HG02623 (cell line): ENCODE measurements around the gene RSPH1.
"Not testable (repeated sequence)": the region's sequence is repeated elsewhere in the genome, so short reads cannot be mapped to it uniquely, and the experiment has no call there.

ENCODE experiments used
- ATAC-seq: cut with Tn5 transposase; IDR thresholded peaks from one replicate; pipeline ENCODE4 v1.9.1; 2021; ENCODE audit warnings: moderate library complexity; ENCODE audit not compliant: unreplicated experiment

RSPH1 gene

DNA sequence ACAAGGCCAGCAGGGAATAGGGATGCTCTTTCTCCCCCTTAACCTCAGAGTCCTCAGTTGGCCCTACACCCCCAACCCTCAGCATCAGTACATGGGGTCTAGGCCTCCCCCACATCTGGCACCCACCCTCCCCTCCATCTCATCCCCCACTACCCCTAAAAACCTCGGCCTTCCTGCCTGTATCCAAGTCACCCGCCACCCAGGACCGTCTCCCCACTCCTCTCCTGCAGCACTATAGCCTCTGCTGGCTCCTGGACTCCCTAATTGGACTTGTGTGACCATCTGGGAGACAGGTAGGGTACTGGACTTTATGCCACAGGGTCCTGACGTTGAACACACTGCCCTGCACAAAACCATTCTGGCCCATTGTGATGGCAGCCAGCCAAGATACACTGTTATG lies 6.0 kb downstream of the RSPH1 start:
- no peak for ATAC-seq

DNA sequence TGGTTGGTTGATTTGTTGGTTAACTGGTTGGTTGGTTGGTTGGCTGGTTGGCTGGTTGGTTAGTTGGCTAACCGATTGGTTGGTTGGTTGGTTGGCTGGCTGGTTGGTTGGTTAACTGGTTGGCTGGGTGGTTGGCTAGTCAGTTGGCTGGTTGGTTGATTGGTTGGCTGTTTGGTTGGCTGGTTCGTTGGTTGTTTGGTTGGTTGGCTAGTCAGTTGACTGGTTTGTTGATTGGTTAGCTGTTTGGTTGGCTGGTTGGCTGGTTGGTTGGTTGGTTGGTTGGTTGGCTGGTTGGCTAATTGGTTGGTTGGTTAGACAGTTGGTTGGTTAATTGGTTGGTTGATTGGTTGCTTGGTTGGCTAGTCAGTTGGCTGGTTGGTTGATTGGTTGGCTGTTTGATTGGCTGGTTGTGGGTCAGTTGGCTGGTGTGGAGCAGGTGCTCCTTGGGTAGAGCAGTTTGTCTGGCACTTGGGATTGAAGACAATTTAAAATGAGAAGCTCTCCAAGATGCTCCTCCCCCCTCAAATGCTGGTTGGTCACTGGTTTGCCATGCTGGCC lies 6.9 kb downstream of the RSPH1 start:
- ATAC-seq = no peak

DNA sequence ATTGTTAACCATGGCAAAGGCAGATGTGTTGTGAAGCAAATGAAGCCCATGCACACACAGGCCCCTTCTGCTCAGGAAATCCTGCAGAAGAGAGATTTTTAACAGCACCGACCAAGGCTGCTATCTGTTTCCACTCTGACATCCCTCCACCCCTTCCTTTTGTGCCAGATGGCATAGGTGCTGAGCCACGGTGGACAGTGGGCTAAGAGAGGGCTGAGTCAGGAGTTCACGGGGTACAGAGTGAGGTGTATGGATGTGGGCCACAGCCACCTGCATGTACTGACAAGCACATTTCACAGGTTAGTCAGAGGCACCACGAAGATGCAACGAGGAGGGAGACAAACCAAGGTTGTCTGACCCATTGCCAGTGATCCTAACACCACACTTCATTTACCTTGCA lies 9.5 kb downstream of the RSPH1 start:
- no peak for ATAC-seq

DNA sequence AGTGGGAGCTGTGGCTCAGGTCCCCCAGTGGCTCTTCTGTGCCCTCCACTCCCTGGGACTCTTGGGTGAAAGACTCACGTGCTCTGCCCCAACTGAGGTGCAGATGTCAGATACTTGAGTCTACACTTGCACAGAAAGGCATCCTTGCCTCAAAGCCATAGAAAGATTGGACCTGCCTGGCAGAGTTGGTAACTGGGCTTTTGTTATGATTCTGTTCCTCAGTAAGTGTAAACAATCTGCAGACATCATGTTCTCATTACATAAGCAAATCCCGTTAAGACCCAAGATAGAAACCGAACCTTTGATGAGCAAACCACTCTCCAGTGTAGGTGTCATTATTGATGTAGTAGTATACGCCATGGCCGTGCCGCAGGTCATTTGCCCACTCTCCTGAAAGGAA lies 10.0 kb downstream of the RSPH1 start:
- no peak for ATAC-seq

DNA sequence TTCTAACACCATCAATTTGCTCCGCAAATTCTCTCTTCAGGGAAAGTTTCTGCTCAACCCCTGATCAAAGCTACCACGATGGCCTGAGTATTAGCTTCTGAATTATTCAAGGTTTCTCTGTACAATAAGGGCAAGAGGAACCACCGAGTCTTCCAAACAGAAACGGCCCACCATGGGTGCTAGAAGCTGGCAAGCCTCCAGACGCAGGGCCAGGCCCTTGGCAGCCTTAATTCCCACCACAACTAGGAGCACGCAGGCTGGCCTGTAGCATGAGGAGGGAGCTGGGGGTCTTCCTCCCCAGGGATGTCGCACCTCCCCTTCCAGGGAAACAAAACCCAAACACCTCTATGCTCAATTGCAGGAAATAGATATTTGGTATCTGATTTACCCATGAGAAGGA lies 11.1 kb downstream of the RSPH1 start:
- ATAC-seq = no peak

DNA sequence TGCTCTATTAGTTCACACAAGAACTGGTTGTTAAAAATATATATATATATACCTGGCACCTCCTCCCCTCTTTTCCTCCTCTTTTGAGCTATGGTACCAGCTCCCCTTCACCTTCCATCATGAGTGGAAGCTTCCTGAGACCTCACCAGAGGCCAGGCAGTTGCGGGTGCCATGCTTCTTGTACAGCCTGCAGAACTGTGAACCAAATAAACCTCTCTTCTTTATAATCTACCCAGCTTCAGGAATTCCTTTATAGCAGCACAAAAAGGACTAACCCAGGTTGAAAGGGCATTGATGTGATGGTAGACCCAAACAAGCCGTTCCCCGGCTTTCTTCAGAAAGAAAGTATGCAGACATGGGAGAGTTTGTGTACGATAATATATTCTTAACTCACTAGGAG lies 14.9 kb downstream of the RSPH1 start:
- ATAC-seq = no peak

DNA sequence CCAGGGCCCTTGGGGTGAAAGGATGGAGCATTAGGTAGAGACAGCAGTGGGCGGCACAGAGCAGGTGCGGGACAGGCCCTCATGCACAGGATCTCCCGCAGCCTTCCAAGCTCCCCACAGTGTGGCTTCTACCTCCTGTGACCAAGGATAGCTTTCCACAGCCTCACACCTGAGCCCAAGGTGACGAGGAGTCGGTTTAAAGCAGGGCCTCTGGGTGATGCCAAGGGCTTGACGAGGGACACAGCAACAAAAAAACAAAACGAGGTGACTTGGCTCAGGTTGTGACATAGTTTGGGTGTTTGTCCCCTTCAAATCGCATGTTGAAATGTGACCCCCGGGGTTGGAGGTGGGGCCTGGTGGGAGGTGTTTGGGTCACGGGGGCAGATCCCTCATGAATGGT lies 15.3 kb downstream of the RSPH1 start:
- ATAC-seq = no peak

DNA sequence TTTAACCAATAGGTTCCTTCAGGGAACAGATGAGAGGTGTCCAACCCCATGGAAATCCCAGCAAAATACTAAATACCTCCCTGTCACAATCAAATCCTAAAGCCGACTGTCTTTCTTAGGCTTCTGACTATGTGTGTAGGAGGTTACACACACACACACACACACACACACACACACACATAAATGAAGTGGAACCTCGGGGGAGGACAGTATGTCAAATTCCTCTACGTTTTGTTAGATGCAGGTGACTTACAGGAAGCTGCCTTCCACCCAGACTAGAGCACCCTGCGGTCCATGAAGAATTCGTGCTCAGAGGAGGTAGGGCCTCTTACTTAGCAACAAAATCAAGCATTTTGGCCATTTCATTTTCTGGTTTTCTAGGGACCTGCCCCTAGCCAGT lies 16.4 kb downstream of the RSPH1 start:
- no peak for ATAC-seq

DNA sequence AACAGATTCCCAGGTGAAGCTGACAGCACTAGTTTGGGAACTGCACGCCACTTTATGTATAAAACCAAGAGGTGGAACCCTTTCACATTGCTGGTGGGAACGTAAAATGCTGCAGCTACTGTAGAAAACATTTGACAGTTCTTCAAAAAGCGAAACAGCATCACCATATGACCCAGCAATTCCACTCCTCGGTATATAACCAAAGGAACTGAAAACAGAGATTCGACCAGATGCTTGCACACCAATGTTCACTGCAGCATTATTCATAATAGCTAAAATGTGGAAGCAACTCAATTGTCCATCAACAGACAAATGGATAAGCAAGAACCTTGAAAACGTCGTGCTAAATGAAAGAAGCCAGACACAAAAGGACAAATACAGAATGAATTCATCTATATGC lies 17.5 kb downstream of the RSPH1 start:
- no peak for ATAC-seq

DNA sequence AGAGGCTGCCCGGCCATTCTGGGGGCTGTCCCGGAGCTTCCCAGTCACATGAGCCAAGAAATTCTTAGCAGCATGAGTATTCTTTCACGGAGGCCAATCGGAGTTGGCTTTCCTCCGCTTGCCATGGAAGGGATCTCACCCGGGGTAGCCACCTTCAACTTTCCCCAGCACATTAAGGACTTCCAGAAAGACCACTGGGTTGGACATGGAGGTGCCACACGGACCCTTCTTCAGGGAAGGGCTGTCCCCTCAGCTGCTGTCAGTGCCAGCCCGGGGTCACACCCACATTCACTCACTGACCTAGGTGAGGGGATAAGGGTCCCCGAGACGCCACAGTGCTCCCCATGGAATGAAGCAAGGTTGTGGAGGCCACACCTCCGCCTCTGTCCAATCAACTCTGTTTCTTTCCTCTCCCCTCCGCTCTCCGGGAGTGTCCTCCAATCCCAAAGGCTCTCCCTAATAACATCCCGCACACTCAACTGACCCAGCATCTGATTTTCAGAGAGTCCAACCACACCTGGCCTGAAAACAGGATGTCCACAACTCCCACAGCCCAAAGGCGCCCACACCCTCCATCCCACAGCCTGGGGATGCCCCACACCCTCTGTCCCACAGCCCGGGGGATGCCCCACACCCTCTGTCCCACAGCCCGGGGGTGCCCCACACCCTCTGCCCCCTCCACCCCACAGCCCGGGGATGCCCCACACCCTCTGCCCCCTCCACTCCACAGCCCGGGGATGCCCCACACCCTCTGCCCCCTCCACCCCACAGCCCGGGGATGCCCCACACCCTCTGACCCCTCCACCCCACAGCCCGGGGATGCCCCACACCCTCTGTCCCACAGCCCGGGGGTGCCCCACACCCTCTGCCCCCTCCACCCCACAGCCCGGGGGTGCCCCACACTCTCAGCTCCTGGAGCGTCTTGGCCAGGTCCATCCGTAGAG lies 19.4 kb downstream of the RSPH1 start:
- ATAC-seq = no peak

DNA sequence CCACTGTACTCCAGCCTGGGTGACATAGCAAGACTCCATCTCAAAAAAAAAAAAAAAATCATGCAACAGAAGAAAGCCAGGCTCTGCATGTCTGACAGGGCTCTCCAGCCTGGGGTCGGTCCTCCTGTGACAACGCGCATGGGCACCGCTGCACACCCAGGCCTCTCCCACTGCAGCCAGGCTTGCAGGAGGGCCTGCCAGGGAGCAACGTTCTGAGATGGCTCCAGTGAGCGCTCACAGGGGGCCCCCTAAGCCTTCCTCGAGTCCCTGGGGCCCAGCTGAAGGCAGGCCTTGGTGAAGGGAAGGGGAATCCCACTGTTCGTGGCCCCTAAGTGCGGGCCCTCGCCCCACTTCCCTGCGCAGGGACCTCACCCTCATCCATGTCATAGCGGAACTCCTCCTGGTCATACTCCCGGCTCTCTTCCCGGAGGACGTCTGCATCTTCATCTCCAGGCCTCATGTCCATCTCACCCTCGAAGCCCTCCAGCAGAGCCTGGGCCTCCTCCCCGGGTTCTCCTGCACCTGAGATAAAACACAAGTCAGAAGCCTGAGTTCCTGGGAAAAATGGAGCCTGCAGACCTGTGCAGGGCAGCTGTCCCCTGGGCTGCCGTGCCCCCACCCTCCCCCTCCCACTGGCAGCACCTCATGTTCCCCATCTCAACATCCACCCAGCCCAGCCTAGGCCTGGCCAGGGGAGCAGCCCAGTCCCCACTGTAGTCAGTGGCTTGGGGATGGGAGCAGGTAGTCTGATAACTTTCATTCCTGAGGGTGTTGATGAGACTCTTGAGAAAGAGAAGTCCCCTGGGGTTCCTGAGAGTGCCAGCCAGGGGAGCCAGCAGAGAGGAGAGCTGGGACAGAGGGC lies 20.3 kb downstream of the RSPH1 start:
- no peak for ATAC-seq

DNA sequence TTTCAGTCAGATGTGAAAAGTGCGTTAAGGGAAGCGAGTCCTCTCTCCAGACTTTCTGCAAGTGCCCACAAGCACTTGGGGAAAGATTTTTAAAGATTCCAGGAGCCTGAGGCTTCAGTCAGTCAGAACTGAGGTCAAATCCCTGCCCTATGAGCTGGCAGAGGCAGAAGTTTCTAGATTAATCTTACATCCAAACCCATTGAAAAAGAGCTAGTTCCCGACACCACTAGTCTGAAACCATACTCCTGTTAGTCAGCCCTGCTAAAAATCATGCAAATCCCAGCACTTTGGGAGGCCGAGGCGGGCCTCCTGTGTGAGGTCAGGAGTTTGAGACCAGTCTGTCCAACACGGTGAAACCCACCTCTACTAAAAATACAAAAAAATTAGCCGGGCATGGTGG lies 21.0 kb downstream of the RSPH1 start:
- no peak for ATAC-seq

DNA sequence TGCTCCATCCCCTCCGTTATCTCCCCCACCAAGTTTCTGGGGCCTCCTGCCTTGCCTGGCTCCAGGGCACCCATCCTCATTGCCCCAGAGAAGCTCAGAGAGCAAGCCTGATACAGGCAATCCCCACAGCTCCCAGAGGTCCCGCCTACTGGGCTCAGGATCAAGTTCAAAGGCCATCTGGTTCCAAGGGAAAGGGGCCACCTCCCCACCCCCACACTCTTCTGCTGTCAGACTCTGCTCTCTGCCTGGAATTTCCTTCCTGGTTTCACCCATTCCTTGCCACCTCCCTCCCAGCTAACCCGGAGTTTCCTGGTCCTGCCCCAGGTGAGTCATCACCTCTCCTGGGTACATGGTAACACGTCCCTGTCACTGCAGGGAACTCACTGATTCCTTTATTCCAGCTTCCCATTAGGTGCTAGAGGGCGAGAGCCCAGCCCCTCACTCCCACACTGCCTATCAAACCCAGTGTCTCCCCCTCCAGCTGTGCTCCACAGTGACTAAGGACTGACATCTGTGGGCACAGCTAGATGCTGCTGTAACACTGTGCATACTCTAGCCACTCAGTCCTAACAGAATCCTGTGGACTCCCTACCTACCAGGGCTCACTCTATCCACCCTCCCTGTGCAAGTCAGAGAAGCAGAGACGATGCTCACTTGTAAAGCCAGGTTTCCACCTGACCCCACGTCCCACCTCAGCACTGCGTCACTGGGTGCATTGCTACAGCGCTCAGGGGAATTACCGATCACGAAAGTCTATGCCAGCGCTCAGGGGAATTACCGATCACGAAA lies 21.8 kb downstream of the RSPH1 start:
- ATAC-seq = peak; percentile 42

DNA sequence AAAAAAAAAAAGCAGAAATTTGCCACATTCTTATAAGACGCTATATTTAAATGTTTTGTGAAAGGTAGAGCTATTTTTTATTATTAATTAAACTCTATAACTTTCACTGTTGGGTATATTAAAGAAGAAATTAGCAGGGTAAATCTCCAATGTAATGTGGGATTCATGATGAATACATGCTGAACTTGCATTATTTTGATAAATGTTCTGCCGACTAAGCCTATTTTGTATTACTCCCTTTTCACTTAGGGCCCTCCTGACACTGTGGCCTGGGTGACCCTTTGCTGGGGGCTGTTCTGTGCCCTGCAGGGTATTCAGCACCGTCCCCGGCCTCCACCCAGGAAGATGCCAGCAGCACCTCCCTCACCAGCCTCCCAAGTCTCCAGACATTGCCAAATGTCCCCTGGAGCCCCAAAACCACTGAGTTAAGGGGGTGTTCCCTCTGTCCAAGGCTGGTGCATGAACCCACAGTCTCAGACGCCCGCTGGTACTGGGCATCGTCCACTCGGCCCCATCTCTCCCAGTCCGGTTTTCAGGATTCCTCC lies 22.5 kb downstream of the RSPH1 start:
- no peak for ATAC-seq

DNA sequence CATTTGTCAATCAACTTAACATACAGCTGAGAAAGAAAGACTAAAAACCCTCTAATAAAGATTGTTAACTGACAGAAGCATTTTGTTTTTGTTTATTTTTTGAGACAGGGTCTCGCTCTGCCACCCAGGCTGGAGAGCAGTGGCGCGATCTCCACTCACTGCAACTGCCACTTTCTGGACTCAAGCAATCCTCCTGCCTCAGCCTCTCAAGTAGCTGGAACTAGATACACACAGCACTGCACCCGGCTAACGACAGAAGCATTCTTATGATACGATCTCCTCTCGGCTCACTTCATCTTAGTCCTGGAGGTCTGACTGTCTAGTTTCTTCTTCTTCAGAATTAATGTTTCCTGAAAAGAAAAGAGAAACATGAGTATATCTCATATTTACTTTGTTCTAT lies 23.5 kb downstream of the RSPH1 start:
- ATAC-seq = no peak

DNA sequence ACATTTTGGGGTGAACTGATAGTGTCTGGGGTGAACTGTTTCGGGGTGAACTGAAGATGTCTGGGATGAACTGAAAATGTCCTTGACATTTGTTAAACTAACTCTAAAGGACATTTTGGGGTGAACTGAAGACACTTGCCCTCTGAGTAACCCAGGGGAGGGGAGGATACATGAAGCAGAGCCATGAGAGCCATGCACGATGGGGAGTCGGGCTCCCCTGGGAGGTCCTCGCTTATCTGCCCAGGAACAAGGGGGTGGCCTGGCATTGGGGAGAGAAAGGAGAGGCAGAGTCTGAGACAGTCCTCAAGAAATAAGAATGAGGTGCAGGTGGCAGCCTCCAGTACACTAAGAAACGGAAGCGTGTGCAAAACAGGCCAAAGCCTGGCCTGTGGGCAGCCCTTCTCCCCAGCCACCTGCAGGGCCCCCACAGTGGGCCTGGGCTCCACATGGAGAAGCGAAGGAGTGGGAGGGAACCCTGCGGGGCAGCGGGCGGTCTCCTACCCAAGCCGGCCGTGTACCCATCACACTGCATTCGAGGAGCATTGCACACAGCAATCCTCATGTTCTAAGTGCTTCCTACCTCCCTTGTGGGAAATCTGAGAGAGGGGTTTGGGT lies 24.2 kb downstream of the RSPH1 start:
- ATAC-seq = no peak

DNA sequence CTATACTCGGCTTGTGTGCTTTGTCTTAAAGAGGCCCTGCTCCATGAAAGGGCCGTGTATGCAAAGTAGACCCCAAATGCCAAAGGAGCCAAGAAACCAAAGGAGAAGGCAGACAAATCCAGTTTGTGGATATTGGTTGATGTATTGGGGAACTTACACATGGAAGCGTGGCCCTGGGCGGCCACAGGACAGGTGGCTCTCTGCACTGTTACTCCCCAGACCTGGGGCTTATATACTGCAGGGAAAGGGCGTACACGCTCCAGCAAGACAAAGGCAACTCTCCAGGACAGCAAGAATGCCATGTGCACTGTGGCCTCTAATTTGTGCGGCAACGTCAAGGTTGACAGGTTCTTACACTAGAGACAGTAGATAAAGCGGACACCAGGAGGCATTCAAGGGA lies 24.8 kb downstream of the RSPH1 start:
- no peak for ATAC-seq

DNA sequence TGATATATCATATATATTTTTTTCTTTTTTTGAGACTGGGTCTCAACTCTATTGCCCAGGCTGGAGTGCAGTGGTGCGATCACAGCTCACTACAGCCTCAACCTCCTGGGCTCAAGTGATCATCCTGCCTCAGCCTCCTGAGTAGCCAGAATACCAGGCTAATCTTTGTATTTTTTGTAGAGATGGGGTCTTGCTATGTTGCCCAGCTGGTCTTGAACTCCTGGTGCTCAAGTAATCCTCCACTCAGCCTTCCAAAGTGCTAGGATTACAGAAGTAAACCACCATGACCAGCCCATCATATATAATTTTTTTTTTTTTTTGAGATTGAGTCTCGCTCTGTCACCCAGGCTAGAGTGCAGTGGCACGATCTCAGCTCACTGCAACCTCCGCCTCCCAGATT lies 26.3 kb downstream of the RSPH1 start:
- ATAC-seq = not testable (repeated sequence)

DNA sequence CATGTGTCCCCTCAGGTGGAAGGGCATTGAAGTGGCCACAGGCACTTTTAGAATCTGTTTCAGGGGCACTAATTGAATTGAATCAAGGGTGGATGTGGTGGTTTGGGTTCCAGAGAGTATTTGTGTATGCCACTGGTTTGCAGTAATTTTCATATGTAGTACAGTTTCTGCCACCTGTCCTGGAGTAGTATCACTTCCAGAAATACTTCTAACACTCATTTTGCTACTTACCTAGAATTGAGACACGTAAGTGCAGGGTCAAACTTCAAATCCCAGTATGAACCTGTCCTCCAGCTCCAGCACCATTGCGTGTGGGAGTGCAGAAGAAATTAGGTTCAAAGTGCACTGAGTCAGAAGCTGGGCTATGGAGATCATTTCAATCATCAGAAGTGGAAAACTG lies 26.8 kb downstream of the RSPH1 start:
- ATAC-seq = no peak

DNA sequence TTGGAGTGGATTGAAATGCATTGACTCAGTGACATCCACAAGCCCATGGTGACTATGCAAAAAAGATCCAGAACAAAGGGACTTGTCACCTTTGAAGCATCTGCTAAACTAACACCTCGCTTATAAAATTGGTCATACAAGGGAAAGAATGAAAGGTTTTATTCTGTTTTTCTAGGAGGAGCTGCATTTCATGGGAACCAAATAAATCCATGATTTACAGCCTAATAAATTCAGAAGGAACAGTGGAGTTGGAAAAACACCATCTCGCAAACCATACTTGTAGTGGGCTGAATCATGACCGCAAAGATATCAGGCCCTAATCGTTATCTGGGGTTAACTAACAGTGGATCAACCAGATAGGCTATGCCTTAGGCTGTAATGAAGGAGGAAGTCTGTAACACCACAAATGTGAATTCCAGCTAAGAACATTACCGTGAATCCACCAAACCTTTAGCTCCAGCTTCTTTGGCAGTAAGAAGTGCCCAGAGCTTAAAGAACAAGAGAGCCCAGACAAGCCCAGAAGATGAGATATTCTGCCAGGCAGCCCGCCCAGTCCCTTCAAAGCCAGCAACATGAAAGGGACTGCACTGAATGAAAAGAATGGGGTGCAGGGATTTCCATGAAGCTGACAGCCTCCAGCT lies 27.4 kb downstream of the RSPH1 start:
- no peak for ATAC-seq
